Stimulated activated CD4-positive, alpha-beta T cell treated with anti-CD3 and anti-CD28 coated beads, TNF-alpha, amount 100 ng/mL, for 48 hours (primary cell): ENCODE data around the gene GARNL3.

Experiments
- DNase-seq, 3 donors: peaks; one replicate each; pipeline ENCODE4 v3.0.0-alpha.2; 2020; ENCODE audit warnings: low read depth in 3 of 3

GARNL3 gene

DNA sequence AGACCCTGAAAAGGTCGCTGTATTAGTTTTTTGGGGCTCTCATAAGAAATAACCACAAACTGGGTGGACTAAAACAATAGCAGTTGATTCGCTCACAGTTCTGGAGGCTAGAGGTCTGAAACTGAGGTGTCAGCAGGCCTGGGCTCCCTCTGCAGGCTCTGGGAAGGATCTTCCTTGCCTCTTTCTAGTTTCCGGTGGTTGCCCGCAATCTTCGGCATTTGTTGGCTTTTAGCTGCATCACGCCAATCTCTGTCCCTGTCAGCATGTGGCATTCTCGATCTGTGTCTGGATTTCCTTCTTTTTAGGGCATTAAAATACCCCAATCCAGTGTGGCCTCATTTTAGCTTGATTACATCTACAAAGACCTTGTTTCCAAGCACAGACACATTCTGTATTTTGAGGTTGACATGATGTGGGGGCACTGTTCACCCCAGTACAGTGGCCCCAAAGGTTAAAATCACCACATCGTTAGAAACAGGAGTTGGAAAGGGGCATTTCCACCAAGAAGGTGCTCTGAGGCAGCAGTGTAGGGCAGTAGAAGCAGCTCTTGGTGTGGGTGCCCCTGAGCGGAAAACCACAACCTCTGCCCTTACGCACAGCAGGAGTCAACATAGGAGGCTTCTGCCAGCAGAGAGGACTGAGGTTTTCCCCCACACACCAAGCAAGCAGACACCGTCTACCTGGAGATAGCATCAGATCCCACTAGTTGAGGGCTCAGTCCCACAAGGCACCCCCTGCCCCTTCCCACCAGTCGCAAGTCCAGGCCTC, 173.1 kb downstream of the GARNL3 start:
- no peak for DNase-seq

DNA sequence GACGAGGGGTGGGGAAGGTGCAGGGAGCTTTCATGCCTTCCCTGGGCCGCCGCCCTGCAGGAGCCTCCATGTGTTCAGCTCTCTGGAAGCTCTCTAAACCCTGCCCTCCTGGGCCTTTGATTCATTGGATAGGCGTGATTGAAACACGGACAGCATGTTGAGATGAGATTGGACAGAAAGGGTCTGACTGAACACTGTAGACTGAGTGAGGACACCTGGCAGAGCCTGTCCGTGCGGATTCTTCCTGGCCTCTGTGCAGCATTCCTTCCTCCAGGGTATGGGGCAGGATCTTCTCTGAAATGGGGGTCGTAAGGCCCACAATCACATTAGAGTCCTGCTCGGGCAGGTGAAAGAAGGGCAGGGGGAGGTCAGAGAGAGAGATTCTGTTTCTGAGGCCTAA, 173.8 kb downstream of the GARNL3 start:
- DNase-seq: no peak
